HG03378 (cell line): ENCODE measurements around the gene GPS1.

Source experiments
- ATAC-seq: cut with Tn5 transposase; IDR thresholded peaks from one replicate; pipeline ENCODE4 v1.9.1; 2021; ENCODE audit warnings: mild to moderate bottlenecking, moderate library complexity; ENCODE audit not compliant: unreplicated experiment

The GPS1 gene

DNA sequence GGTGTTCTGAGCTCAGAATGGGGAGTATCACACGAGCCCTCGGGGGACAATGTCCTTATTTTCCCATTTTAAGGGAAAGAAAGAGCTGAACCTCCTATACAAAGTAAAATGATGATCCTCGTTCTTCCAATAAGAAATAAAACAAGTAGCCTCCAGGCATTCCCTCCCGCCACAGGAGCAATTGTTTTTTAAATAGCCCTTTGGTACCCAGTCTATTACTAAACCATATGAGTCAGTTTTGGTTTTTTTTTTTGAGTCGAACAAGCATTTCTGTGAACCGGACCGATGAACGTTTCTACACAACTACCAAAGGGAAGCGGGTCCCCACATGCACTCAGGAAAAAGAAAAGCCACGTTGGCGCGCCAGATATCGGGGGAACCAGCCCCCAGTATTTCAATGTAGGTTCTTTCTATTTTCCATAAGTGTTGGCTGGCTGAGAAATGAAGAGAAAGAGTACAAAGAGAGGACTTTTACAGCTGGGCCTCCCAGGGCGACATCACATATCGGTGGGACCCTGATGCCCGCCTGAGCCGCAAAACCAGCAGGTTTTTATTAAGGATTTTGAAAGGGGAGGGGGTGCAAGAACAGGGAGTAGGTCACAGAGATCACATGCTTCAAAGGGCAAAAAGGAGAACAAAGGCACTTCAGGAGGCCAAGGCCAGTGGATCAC, 10.4 kb upstream of the GPS1 start:
- ATAC-seq, result no peak

- no peak for ATAC-seq
Measured at GRCh38 chr17:82042649-82043048, 9.0 kb upstream of the GPS1 start.

GRCh38 chr17:82043507-82043906, 8.2 kb upstream of the GPS1 start:
- ATAC-seq, result no peak

DNA sequence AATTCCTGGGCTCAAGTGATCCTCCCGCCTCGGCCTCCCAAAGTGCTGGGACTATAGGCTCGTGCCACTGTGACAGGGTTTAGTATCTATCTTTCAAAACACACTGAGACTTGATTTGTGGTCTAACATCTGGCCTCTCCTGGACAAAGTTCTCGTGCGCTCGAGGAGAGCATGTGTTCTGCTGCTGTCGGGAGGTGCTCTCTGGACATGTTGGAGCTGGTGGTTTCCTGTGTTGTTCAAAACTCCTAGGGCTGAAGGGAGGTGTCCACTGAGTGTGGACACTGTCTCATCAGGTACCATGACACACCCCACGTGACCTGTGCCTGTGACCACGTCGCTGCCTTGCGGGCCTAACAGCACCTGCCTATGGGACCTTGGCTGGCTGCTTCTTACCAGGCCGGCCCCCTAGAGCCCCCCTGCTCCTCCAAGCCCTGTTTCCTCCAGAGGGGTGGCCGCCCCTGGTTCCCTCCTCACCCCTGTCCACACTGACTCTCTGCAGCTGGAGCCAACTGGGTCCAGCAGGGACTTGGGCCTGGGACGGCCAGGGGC, 5.7 kb upstream of the GPS1 start:
- ATAC-seq, result no peak

DNA sequence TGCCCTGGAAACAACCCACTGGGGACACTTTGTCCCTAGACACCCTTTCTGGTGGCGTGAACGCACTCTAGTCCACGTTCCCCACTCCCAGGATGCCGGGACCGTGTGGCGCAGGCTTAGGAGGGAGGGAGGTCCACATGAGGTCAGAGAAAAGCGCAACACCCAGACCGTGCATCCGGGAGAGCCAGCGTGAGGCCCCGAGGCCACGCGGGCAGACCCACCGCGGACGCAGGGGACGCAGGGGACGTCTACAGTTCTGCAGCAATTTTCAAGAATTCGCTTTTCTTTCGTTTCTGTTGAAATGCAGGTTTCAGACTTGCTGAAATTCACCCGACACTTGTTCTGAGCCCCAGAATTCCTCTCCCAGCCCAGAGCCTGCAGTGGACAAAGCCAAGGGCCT, 4.8 kb upstream of the GPS1 start:
- no peak for ATAC-seq

GRCh38 chr17:82047379-82047778, 4.3 kb upstream of the GPS1 start:
- no peak for ATAC-seq

DNA sequence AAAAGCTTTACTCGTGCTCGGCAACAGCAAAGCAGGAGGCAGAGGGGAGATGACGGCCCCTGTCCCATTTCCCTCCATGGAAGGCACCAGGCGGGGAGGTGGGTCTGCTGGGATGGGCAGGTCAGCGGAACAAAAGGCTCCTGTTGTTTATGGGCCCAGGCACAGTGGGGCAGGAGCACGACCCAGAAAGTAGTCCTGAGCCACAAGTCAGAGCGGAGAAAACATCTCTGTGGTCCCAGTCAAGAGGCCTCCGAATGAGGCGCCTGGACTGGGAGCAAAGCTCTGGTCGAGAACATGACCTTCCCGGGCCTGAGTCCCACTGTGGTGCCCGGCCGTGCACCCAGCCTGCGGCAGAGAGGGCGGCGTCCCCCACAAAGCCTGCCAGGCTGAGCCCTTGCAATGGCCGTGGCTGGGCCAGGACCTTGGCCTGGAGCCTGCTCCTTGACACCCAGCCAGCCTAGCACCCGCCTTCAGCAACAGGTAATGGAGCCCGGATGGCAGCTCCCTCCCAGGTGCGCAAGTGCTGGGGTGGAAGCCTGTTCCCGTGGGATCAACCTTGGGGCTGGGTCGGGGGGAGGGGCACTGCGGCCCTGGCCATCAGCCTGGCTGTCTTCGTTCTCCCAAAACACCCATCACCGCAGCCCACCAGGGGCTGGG, 3.7 kb upstream of the GPS1 start:
- no peak for ATAC-seq

DNA sequence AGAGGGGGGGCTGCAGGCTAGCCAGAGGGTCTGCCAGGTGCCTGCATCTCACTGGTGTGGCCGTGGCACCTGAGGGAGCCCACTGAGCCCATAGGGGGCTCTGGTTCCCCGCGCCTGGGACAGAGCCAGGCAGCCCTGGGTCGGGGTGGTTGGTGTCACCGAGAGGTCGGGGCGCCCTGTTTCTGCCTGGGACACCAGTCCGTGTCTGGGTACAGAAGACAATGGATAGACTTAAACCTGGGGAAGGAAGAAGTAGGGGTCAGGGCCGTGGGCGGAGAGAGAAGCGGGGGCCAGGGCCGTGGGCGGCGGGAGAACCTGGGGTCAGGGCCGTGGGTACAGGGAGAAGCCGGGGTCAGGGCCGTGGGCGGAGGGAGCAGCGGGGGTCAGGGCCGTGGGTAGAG, 3.1 kb upstream of the GPS1 start:
- ATAC-seq, result no peak

DNA sequence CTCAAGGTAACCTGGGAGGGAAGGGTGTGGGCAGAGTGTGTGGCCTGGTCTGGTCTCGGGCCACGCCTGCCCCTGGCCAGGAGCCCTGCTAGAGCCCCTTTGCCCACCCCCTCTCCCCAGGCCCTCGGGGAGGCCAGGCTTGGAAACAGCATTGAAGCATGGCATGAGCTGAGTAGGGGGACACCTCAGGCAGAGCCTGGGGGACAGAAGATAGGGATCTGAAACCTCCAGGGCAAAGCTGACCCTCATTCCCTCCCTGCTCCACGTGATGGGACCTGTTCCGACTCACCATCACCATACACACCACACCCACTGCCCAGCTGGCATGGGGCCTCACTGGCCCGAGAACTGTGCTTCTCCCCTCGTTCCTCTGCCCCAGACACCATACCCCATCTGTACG, 2.6 kb upstream of the GPS1 start:
- no peak for ATAC-seq

GRCh38 chr17:82049521-82049971, 2.2 kb upstream of the GPS1 start:
- no peak for ATAC-seq

DNA sequence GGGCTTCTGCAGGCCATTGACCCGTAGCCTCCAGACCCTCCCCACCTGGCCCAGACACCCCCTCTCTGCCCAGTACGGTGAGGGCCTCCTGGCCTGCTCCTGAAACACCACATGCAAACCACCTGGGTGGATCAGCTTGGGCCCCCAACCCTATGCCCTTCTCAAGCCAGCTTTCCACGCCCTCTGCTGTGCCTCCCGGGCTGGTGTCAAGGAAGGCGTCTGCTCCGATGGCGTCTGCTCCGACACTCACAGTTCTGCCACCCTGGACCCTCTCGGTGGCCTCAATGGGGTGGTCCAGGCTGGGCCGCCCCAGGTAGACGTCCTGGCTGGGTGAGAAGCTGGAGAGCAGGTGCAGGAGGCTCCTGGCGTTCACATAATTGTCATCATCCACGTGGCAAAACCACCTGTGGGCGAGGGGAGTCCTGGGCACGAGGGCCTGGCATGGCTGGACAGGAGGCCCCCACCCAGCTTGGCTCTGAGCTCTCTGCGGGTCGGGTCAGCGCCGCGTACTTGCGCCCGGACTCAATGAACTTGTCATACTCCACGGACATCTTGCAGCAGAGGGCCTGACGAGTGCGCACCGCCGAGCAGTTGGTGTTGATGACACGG, 1.4 kb upstream of the GPS1 start:
- no peak for ATAC-seq

GRCh38 chr17:82050761-82051641, 697 bp upstream of the GPS1 start:
- no peak for ATAC-seq

DNA sequence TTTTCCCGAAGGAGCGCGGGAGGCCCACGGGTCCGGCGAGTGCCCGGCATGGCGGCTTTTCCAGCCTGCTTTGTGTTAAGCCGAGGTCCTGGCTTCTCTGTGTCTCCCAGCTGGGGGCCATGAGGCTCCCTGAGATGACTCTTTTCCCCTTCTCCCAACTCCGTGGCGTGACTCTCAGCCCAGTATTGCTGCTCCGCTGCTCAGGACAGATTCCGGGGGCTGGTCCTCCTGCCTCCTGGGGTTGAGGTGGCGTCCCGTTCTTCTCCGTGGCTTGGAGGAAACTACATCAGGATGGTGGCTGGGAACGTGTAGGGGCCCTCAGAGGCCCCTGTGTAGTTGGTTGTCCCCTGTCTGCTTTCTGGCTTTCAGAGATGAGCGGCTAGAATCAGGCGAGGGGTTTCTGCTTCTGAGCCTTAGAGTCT, 951 bp downstream of the GPS1 start:
- no peak for ATAC-seq

DNA sequence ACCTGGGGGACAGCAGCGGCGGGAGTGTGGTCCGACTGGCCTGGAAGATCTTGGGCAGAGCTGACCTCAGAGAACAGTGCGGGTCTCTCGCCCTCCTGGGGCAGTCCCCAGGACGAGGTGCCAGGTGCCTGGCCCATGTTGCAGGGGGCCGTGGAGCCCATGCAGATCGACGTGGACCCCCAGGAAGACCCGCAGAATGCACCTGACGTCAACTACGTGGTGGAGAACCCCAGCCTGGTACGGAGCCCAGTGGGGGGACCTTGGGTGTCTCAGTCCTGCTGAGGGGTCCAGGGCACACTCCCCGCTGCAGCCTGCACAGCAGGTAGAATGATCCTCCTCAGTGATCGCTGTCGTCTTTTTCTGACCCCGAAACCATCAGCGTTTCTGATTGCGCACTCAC, 1.4 kb downstream of the GPS1 start:
- ATAC-seq, result no peak

DNA sequence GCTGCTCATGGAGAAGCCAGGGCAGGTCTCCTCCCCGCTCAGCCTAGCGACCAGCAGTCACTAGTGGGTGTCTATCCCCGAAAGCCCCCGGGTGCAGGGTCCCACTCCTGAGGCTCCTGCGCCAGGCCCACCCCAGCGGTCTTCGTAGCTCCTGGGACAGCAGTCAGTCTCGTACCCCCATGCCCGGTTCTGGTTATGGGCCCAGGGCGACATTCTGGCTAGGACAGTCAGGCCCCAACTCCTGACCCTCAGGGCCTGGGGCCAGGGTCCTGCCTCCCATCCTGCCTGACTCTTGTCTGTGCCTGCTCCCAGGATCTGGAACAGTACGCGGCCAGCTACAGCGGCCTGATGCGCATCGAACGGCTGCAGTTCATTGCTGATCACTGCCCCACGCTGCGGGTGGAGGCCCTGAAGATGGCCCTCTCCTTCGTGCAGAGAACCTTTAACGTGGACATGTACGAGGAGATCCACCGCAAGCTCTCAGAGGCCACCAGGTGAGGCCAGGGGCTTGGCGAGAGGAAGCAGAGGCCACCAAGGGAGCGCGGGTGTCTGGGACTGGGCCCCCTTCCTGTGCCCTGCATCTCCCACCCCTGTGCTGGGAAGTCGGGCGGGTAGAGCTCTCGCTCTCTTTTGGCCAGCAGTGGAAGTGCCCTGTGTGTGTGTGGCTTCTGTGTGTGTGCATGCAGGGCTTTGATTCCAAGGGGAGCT, 2.0 kb downstream of the GPS1 start:
- ATAC-seq, result no peak

- ATAC-seq, result no peak
Measured at GRCh38 chr17:82054351-82055022, 2.8 kb downstream of the GPS1 start.

DNA sequence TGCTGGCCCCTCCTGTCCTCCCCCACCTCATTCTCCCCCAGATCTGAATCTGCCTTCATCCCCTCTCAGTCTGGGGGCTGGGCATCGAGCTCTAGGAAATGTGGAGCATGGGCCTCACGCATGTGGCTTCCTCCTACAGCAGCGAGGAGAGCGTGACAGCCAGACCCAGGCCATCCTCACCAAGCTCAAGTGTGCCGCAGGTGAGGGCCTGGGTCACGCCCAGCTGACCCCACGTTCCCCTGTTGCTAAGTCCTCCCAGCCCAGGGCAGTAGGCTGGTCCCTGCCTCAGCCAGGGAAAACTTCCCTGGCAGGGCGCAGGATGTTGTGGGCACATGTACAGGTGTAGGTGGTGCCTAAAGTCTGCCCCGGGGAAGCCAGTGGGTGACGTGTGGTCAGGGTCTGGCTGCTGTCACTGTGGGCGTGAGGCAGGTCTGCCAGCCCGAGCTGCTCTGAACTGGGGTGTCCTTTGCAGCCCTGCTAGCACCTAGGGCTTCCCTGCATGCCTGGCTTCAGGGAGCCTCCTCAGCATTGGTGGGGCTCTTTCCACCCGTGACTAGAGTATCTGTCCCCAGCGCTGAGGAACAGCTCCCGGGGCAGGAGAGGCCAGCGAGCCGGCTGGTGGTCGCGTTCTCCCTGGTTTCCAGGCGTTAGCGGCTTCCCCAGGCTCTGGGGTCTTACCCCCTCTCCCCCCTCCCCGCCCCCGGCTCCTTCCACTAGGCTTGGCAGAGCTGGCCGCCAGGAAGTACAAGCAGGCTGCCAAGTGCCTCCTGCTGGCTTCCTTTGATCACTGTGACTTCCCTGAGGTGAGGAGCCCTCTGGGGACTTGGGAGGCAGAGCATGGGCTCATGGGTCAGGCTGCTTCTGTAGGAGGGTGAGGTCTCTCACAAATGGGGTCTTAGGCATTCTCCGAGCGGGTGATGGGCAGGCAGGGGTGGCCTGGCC, 3.6 kb downstream of the GPS1 start:
- ATAC-seq, result no peak

GRCh38 chr17:82055965-82056728, 4.4 kb downstream of the GPS1 start:
- ATAC-seq, result no peak
